Upper lobe of left lung (tissue), 6 donors: ENCODE data around the gene UBALD1. TPM values are rescaled to one million over a fixed set of nuclear protein-coding genes. Genes with fewer than 3 reads are reported as not detected.

Experiments used
- ATAC-seq, 2 donors: fragments of 200-7000 bp; cut with Tn5 transposase; one replicate each; pipeline ENCODE4 v1.9.1; 2022; ENCODE audit warnings: mild to moderate bottlenecking in 2 of 2, moderate library complexity in 2 of 2; ENCODE audit not compliant: low FRiP score in 2 of 2
- DNase-seq, 2 donors: peaks; one replicate each; pipeline ENCODE4 v3.0.0-alpha.2; 2019 to 2020
- H3K27ac ChIP-seq, 4 donors: fragments of 200-600 bp; sonication (generic); one replicate each; pipeline ENCODE4 v1.5.1; 2016 to 2019
- H3K27me3 ChIP-seq, 4 donors: fragments of 200-600 bp; sonication (generic); one replicate each; pipeline ENCODE4 v1.5.1; 2017 to 2019
- H3K36me3 ChIP-seq, 4 donors: fragments of 200-600 bp; sonication (generic); one replicate each; pipeline ENCODE4 v1.5.1; 2016 to 2019
- H3K4me1 ChIP-seq, 4 donors: fragments of 200-600 bp; sonication (generic); one replicate each; pipeline ENCODE4 v1.5.1; 2018 to 2019
- H3K4me3 ChIP-seq, 4 donors: fragments of 200-600 bp; sonication (generic); one replicate each; pipeline ENCODE4 v1.5.1; 2017 to 2019; ENCODE audit warnings: mild to moderate bottlenecking in 2 of 4, moderate library complexity in 1 of 4
- H3K9me3 ChIP-seq, 4 donors: fragments of 200-600 bp; sonication (generic); one replicate each; pipeline ENCODE4 v1.5.1; 2018 to 2019
- CTCF ChIP-seq, 6 experiments: fragments of 450-650 bp in 4 of 6; fragments of 200-600 bp in 2 of 6; sonication (generic) in 2 of 6; IDR thresholded peaks; one replicate each; pipeline ENCODE4 v1.5.1; 2016 to 2019; ENCODE audit warnings: antibody characterized with exemption in 6 of 6
- EP300 ChIP-seq, 4 donors: sonication (generic); formaldehyde crosslinking; IDR thresholded peaks; one replicate each; pipeline ENCODE4 v1.5.1; 2017; ENCODE audit warnings: antibody characterized with exemption in 4 of 4, control low read depth in 2 of 4
- POLR2A ChIP-seq, 4 donors: fragments of 450-650 bp; IDR thresholded peaks; one replicate each; pipeline ENCODE4 v1.5.1; 2016 to 2017; ENCODE audit warnings: antibody characterized with exemption in 4 of 4, mild to moderate bottlenecking in 2 of 4
- POLR2AphosphoS5 ChIP-seq, 2 donors: sonication (generic); formaldehyde crosslinking; IDR thresholded peaks; one replicate each; pipeline ENCODE4 v1.5.1; 2017; ENCODE audit warnings: antibody characterized with exemption in 2 of 2
- whole genome bisulfite sequencing, 2 donors: methylation state at CpG; one replicate each; pipeline ENCODE4 v1.1.5; 2017 to 2018; 5-methylcytosine and 5-hydroxymethylcytosine counted together
- total RNA-seq, 6 donors: library from RNA; depleted of rRNA in 4 of 6; stranded (reverse); fragments of >200 nt in 4 of 6; gene quantifications; one replicate each; pipeline versions ENCODE4 v1.1.0 to v1.2.1, GENCODE V29; 2016 to 2021
- donor health status: DM: no; HTN: no; CAD: no; lungs with moderate emphysema.
- donor health status: DM: no; HTN: yes; CAD: no; lungs with severe emphysema.

The UBALD1 gene
- total RNA-seq, 6 donors from 2014 or later: 14.9 to 43.9 (median 25.8) TPM

- no peaks in the 10 kb centered on the region for H3K27me3 ChIP-seq
- TF ChIP-seq CTCF (IDR thresholded peaks at IDR 0.05) (no peak), POLR2A (IDR thresholded peaks at IDR 0.05) (no peak), POLR2AphosphoS5 (IDR thresholded peaks at IDR 0.05) (no peak), EP300 (IDR thresholded peaks at IDR 0.05) (no peak)
- 69 to 72% methylated on average over 3 to 8 of the region's 8 CpGs for WGBS, 2 donors
- no peaks in the 10 kb centered on the region for H3K9me3 ChIP-seq
- no peak for ATAC-seq
- no peak for DNase-seq
- H3K4me3 ChIP-seq: no peak overlapping the region
- peaks cover 26 to 45% (median 36%) of the 10 kb centered on the region in 4 donors for H3K4me1 ChIP-seq
- H3K27ac ChIP-seq: peak overlapping the region in 3 of 4 donors; percentile 12 to 97 (median 58)
- H3K36me3 ChIP-seq: no peaks in the 10 kb centered on the region
These were observed 4.1 kb upstream of the UBALD1 start for GRCh38 chr16:4618645-4619418.

DNA sequence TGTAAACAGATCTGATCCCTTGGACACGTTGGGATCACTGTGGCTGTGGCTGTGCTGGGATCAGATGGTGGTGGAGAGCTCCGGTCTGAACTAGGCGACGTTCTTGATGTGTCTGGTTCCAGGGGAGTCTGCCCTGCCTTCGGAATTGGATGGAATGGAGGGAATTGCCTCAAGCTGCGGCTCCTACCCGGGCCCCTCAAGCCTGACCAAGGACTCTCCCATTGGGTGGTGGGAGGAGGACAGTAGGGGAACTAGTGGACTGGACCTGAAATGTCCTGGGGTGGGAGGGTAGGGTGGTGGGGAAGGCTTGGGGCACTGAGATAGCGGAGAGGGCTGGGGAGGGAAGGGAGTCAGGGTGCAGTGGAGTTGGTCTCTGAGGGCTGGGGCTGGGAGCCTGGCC, 3.2 kb upstream of the UBALD1 start:
- peaks cover 34 to 51% (median 44%) of the 10 kb centered on the region in 4 donors for H3K4me1 ChIP-seq
- ATAC-seq (no peak), DNase-seq (no peak)
- 79 to 82% methylated on average over 7 to 8 of the region's 8 CpGs for WGBS, 2 donors
- no peaks in the 10 kb centered on the region for H3K36me3 ChIP-seq
- no peak overlapping the region for H3K4me3 ChIP-seq
- H3K9me3 ChIP-seq: no peaks in the 10 kb centered on the region
- H3K27me3 ChIP-seq: no peaks in the 10 kb centered on the region
- H3K27ac ChIP-seq: peak overlapping the region; percentile 58 to 97 (median 94)
- TF ChIP-seq CTCF (IDR thresholded peaks at IDR 0.05): no peak
- TF ChIP-seq EP300 (IDR thresholded peaks at IDR 0.05): no peak
- TF ChIP-seq POLR2AphosphoS5 (IDR thresholded peaks at IDR 0.05): no peak
- no peak for TF ChIP-seq POLR2A (IDR thresholded peaks at IDR 0.05)

DNA sequence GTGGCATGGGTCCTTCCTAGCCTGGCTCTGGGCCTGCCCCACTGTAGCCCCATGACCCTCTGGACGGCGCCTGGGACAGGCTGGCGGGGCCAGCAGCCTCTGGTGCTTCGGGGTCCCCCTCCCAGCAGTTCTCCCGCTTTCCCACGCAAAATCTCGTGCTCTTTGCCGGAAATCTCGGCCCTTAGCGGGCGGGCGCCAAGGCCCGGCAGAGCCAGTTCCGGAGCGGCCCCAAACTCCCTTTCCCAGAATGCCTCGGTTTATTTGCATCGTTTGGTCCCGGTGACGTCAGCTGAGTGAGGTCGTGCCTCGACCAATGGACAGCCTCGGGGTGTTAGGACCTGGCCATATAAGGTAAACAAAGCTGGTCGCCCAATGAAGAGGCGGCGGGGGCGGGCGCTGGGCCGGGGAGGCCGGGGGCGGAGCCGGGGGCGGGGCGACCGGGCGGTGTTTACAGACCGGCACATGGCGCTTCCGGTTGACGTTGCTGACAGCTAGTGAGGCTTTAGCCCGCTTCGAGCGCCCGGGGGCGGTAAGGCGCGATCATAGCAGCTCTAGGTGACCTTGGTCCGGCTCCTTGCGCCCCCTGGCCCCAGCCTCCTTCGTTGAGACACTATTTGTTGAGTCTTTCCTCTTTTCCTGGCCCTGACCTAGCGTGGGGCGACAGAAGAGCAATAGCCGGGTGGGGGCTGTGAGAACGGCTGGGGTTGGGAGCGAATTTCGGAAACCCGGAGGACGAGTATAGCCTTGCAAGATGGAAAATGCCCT, 1.5 kb upstream of the UBALD1 start:
- Histone ChIP-seq H3K4me1 (peaks cover 49 to 67% (median 60%) of the 10 kb centered on the region in 4 donors), H3K27me3 (no peaks in the 10 kb centered on the region), H3K4me3 (peak overlapping the region; percentile 33 to 100 (median 76)), H3K36me3 (no peaks in the 10 kb centered on the region), H3K27ac (peak overlapping the region; percentile 94 to 97 (median 95)), H3K9me3 (no peaks in the 10 kb centered on the region)
- ATAC-seq (peak; percentile 93 to 96), DNase-seq (peak; percentile 100)
- TF ChIP-seq POLR2A (IDR thresholded peaks at IDR 0.05) (peak in 3 of 4 donors; percentile 47 to 83 (median 52)), CTCF (IDR thresholded peaks at IDR 0.05) (peak in 4 of 6 experiments; percentile 9 to 44 (median 38)), EP300 (IDR thresholded peaks at IDR 0.05) (peak in 1 of 4 donors; percentile 46), POLR2AphosphoS5 (IDR thresholded peaks at IDR 0.05) (peak; percentile 82 to 85)
- 0 to 5% methylated on average over 15 to 44 of the region's 57 CpGs for WGBS, 2 donors

GRCh38 chr16:4615384-4616046, 827 bp upstream of the UBALD1 start:
- H3K4me1 ChIP-seq: peaks cover 49 to 72% (median 61%) of the 10 kb centered on the region in 4 donors
- peak overlapping the region in 3 of 4 donors; percentile 96 to 100 (median 97) for H3K4me3 ChIP-seq
- H3K36me3 ChIP-seq: no peaks in the 10 kb centered on the region
- TF ChIP-seq CTCF (IDR thresholded peaks at IDR 0.05) (no peak), POLR2A (IDR thresholded peaks at IDR 0.05) (no peak), POLR2AphosphoS5 (IDR thresholded peaks at IDR 0.05) (no peak), EP300 (IDR thresholded peaks at IDR 0.05) (no peak)
- H3K9me3 ChIP-seq: no peaks in the 10 kb centered on the region
- 76 to 88% methylated on average over 18 to 38 of the region's 39 CpGs for WGBS, 2 donors
- peak overlapping the region; percentile 90 to 96 (median 92) for H3K27ac ChIP-seq
- DNase-seq (peak in 1 of 2 donors; percentile 85), ATAC-seq (no peak)
- no peaks in the 10 kb centered on the region for H3K27me3 ChIP-seq
